Neutrophil (primary cell): ENCODE measurements around the gene CBX3.
"Not testable (repeated sequence)": the region's sequence is repeated elsewhere in the genome, so short reads cannot be mapped to it uniquely, and the experiment has no call there.

Experiments used
- H3K27ac ChIP-seq: fragments of 200-600 bp; sonication (generic); 2 replicates; pipeline ENCODE4 v1.5.1; 2016; ENCODE audit warnings: mild to moderate bottlenecking, moderate library complexity
- H3K27me3 ChIP-seq: fragments of 200-600 bp; sonication (generic); 2 replicates; pipeline ENCODE4 v1.6.0; 2016; ENCODE audit warnings: mild to moderate bottlenecking
- H3K36me3 ChIP-seq: fragments of 200-600 bp; sonication (generic); 2 replicates; pipeline ENCODE4 v1.5.1; 2017
- H3K4me1 ChIP-seq, 2 experiments: fragments of 200-600 bp in 1 of 2; sonication (generic) in 1 of 2; 1 replicate in 1 of 2; 2 replicates in 1 of 2; pipeline versions ENCODE4 v1.5.1 to v1.6.1; 2013 to 2016; ENCODE audit warnings: low read depth in 1 of 2, low read length in 1 of 2, mild to moderate bottlenecking in 1 of 2, moderate library complexity in 1 of 2; ENCODE audit not compliant: control insufficient read depth in 1 of 2, insufficient read depth in 1 of 2
- H3K4me3 ChIP-seq, 2 experiments: fragments of 200-600 bp in 1 of 2; sonication (generic) in 1 of 2; 1 replicate in 1 of 2; 2 replicates in 1 of 2; pipeline ENCODE4 v1.5.1; 2013 to 2016; ENCODE audit warnings: low read depth in 1 of 2, low read length in 1 of 2, mild to moderate bottlenecking in 1 of 2, moderate library complexity in 1 of 2
- H3K9me3 ChIP-seq: fragments of 200-600 bp; sonication (generic); 2 replicates; pipeline ENCODE4 v1.5.1; 2016
- CTCF ChIP-seq: fragments of 200-600 bp; sonication (generic); IDR thresholded peaks from 2 replicates; pipeline ENCODE4 v1.5.1; 2016; ENCODE audit warnings: antibody characterized with exemption

CBX3 gene

GRCh38 chr7:26162431-26162830 lies 39.1 kb upstream of the CBX3 start:
- H3K4me3 ChIP-seq, result no peak overlapping the region
- TF ChIP-seq CTCF, result no peak
- H3K27ac ChIP-seq, result no peak overlapping the region
- H3K9me3 ChIP-seq, result no peaks in the 10 kb centered on the region
- H3K4me1 ChIP-seq, result no peaks in the 10 kb centered on the region
- no peaks in the 10 kb centered on the region for H3K27me3 ChIP-seq
- no peaks in the 10 kb centered on the region for H3K36me3 ChIP-seq

- H3K27me3 ChIP-seq, H3K27ac ChIP-seq, H3K36me3 ChIP-seq, H3K4me1 ChIP-seq, H3K9me3 ChIP-seq, H3K4me3 ChIP-seq: not testable (repeated sequence)
These were observed 37.7 kb upstream of the CBX3 start for GRCh38 chr7:26163804-26164203.

GRCh38 chr7:26165950-26166683 lies 35.4 kb upstream of the CBX3 start:
- H3K27me3 ChIP-seq, result no peaks in the 10 kb centered on the region
- H3K4me1 ChIP-seq, result no peaks in the 10 kb centered on the region
- no peak for TF ChIP-seq CTCF
- H3K27ac ChIP-seq, result no peak overlapping the region
- H3K9me3 ChIP-seq, result no peaks in the 10 kb centered on the region
- no peak overlapping the region for H3K4me3 ChIP-seq
- H3K36me3 ChIP-seq, result no peaks in the 10 kb centered on the region

- no peaks in the 10 kb centered on the region for H3K4me1 ChIP-seq
- TF ChIP-seq CTCF, result no peak
- H3K36me3 ChIP-seq, result no peaks in the 10 kb centered on the region
- no peak overlapping the region for H3K4me3 ChIP-seq
- H3K27ac ChIP-seq, result no peak overlapping the region
- no peaks in the 10 kb centered on the region for H3K9me3 ChIP-seq
- H3K27me3 ChIP-seq, result no peaks in the 10 kb centered on the region
These were observed 34.8 kb upstream of the CBX3 start for GRCh38 chr7:26166684-26167266.

GRCh38 chr7:26167303-26167934 lies 34.1 kb upstream of the CBX3 start:
- Histone ChIP-seq H3K27ac (no peak overlapping the region), H3K9me3 (no peaks in the 10 kb centered on the region), H3K36me3 (no peaks in the 10 kb centered on the region), H3K27me3 (no peaks in the 10 kb centered on the region), H3K4me1 (no peaks in the 10 kb centered on the region), H3K4me3 (no peak overlapping the region)
- TF ChIP-seq CTCF, result no peak

- no peaks in the 10 kb centered on the region for H3K27me3 ChIP-seq
- no peak for TF ChIP-seq CTCF
- H3K27ac ChIP-seq, result no peak overlapping the region
- no peak overlapping the region for H3K4me3 ChIP-seq
- H3K4me1 ChIP-seq, result no peaks in the 10 kb centered on the region
- H3K9me3 ChIP-seq, result no peaks in the 10 kb centered on the region
- no peaks in the 10 kb centered on the region for H3K36me3 ChIP-seq
These were observed 33.0 kb upstream of the CBX3 start for GRCh38 chr7:26168458-26169023.
